H1 (cell line): Measurements from ENCODE around the gene RSU1. TPM values are rescaled to one million over a fixed set of nuclear protein-coding genes. Genes with fewer than 3 reads are reported as not detected.

ENCODE experiments used
- CTCF ChIA-PET: fragments of 300-600 bp; sonication (Branson Sonifier 250); formaldehyde crosslinking; loops from one replicate; lab custom pipeline; 2021; ENCODE audit not compliant: partially characterized antibody; lab: Charles Lee
- POLR2A ChIA-PET: fragments of 300-600 bp; sonication (Branson Sonifier 250); formaldehyde crosslinking; loops from one replicate; lab custom pipeline; 2021; ENCODE audit warnings: inconsistent platforms; ENCODE audit not compliant: partially characterized antibody; lab: Charles Lee
- DNase-seq, 2 experiments: peaks; one replicate each; pipeline versions ENCODE4 v3.0.0 to v3.0.0-alpha.2; 2010 to 2022; ENCODE audit warnings: low spot score in 2 of 2, low read depth in 1 of 2, mixed read lengths in 1 of 2
- FAIRE-seq: peaks from 2 replicates; lab custom pipeline; 2011; peaks lifted over from hg19 to GRCh38; lab: Jason Lieb, UNC
- H2AFZ ChIP-seq: 2 replicates; pipeline ENCODE4 v1.8.1; 2012; ENCODE audit warnings: low read length, inconsistent platforms
- H2AK5ac ChIP-seq: 2 replicates; pipeline ENCODE4 v1.6.1; 2013; ENCODE audit warnings: low read depth, low read length
- H2BK120ac ChIP-seq: replicated peaks from 2 replicates; pipeline ENCODE3; 2013; ENCODE audit warnings: low read depth, low read length, inconsistent platforms
- H2BK12ac ChIP-seq: 2 replicates; pipeline ENCODE4 v1.6.1; 2013; ENCODE audit warnings: low read depth, low read length
- H2BK15ac ChIP-seq: 2 replicates; pipeline ENCODE4 v1.6.1; 2013; ENCODE audit warnings: low read length
- H2BK20ac ChIP-seq: 2 replicates; pipeline ENCODE4 v1.6.1; 2013; ENCODE audit warnings: low read length
- H2BK5ac ChIP-seq: 2 replicates; pipeline ENCODE4 v1.6.1; 2013; ENCODE audit warnings: low read depth, low read length
- H3K14ac ChIP-seq: 2 replicates; pipeline ENCODE4 v1.6.1; 2013; ENCODE audit warnings: inconsistent platforms; ENCODE audit not compliant: insufficient read length
- H3K18ac ChIP-seq: 2 replicates; pipeline ENCODE4 v1.6.1; 2013; ENCODE audit warnings: low read length; ENCODE audit errors: extremely low read depth
- H3K23ac ChIP-seq: 2 replicates; pipeline ENCODE4 v1.6.1; 2013; ENCODE audit warnings: inconsistent platforms; ENCODE audit not compliant: insufficient read length
- H3K23me2 ChIP-seq: 2 replicates; pipeline ENCODE4 v1.6.1; 2013; ENCODE audit warnings: low read depth, low read length
- H3K27ac ChIP-seq: 2 replicates; pipeline ENCODE4 v1.6.1; 2011; ENCODE audit warnings: low read depth, low read length, inconsistent platforms
- H3K27me3 ChIP-seq, 4 experiments: replicated peaks in 1 of 4; 1 replicate in 1 of 4; 2 replicates in 3 of 4; pipeline versions ENCODE4 v1.6.1 to v1.8.1; 2011 to 2013; ENCODE audit warnings: low read length in 3 of 4, mild to moderate bottlenecking in 3 of 4, inconsistent platforms in 2 of 4, mixed read lengths in 2 of 4, moderate library complexity in 1 of 4; ENCODE audit not compliant: control insufficient read depth in 3 of 4, insufficient read depth in 3 of 4; ENCODE audit errors: extremely low read depth in 1 of 4
- H3K36me3 ChIP-seq, 4 experiments: 2 replicates each; pipeline versions ENCODE4 v1.6.1 to v1.8.1; 2011 to 2013; ENCODE audit warnings: mild to moderate bottlenecking in 4 of 4, low read length in 3 of 4, moderate library complexity in 2 of 4, control low read depth in 1 of 4, inconsistent platforms in 1 of 4; ENCODE audit not compliant: insufficient read depth in 4 of 4, control insufficient read depth in 2 of 4
- H3K4ac ChIP-seq: replicated peaks from 2 replicates; pipeline ENCODE3; 2013; ENCODE audit warnings: low read length, low read depth, mixed read lengths, inconsistent platforms; ENCODE audit not compliant: insufficient read length
- H3K4me1 ChIP-seq, 4 experiments: replicated peaks in 1 of 4; 1 replicate in 1 of 4; 2 replicates in 3 of 4; pipeline versions ENCODE4 v1.6.1 to v1.8.1; 2011 to 2013; ENCODE audit warnings: low read length in 3 of 4, inconsistent platforms in 2 of 4, mixed read lengths in 1 of 4; ENCODE audit not compliant: insufficient read depth in 4 of 4, control insufficient read depth in 3 of 4
- H3K4me2 ChIP-seq, 2 experiments: 2 replicates each; pipeline versions ENCODE4 v1.6.1 to v1.8.1; 2011 to 2013; ENCODE audit warnings: low read depth in 2 of 2, low read length in 2 of 2, control low read depth in 1 of 2, inconsistent platforms in 1 of 2, mild to moderate bottlenecking in 1 of 2; ENCODE audit not compliant: insufficient read depth in 1 of 2
- H3K4me3 ChIP-seq, 4 experiments: fragments of 200-600, 300-600 bp in 1 of 4; sonication (generic), shearing (Covaris generic), sonication (Bioruptor Twin) in 1 of 4; 2 replicates each; pipeline versions ENCODE4 v1.5.1 to v1.8.1; 2011 to 2016; ENCODE audit warnings: low read length in 4 of 4, low read depth in 3 of 4, control low read depth in 2 of 4, inconsistent platforms in 2 of 4, mild to moderate bottlenecking in 2 of 4, mixed read lengths in 1 of 4, moderate library complexity in 1 of 4; ENCODE audit not compliant: insufficient read depth in 2 of 4; ENCODE audit errors: extremely low read depth in 1 of 4
- H3K56ac ChIP-seq: replicated peaks from 2 replicates; pipeline ENCODE3; 2013; ENCODE audit warnings: low read depth, mild to moderate bottlenecking, mixed read lengths, low read length, inconsistent platforms; ENCODE audit not compliant: insufficient read length
- H3K79me1 ChIP-seq: 2 replicates; pipeline ENCODE4 v1.6.1; 2013; ENCODE audit warnings: low read depth, low read length, control low read depth
- H3K79me2 ChIP-seq, 2 experiments: 2 replicates each; pipeline versions ENCODE4 v1.6.1 to v1.8.1; 2012 to 2013; ENCODE audit warnings: low read length in 2 of 2, mild to moderate bottlenecking in 2 of 2, inconsistent platforms in 1 of 2; ENCODE audit not compliant: insufficient read depth in 2 of 2, control insufficient read depth in 1 of 2
- H3K9ac ChIP-seq, 4 experiments: replicated peaks in 1 of 4; 1 replicate in 1 of 4; 2 replicates in 3 of 4; pipeline versions ENCODE4 v1.6.1 to v1.8.1; 2011 to 2013; ENCODE audit warnings: low read depth in 3 of 4, low read length in 3 of 4, control low read depth in 2 of 4, mild to moderate bottlenecking in 2 of 4, moderate library complexity in 2 of 4, inconsistent platforms in 1 of 4; ENCODE audit errors: extremely low read depth in 1 of 4
- H3K9me3 ChIP-seq, 2 experiments: 2 replicates each; pipeline versions ENCODE4 v1.6.1 to v1.8.1; 2012 to 2013; ENCODE audit warnings: mild to moderate bottlenecking in 2 of 2, moderate library complexity in 2 of 2, control low read depth in 1 of 2, inconsistent platforms in 1 of 2, low read depth in 1 of 2, low read length in 1 of 2, mixed read lengths in 1 of 2; ENCODE audit not compliant: insufficient read depth in 2 of 2
- H4K20me1 ChIP-seq, 2 experiments: replicated peaks in 1 of 2; 2 replicates each; pipeline versions ENCODE3 to v1.8.1; 2011 to 2013; ENCODE audit warnings: inconsistent platforms in 2 of 2, low read length in 2 of 2, mild to moderate bottlenecking in 1 of 2; ENCODE audit not compliant: insufficient read depth in 2 of 2, control insufficient read depth in 1 of 2
- H4K5ac ChIP-seq: 2 replicates; pipeline ENCODE4 v1.6.1; 2013; ENCODE audit warnings: low read length, low read depth, mixed read lengths, inconsistent platforms; ENCODE audit not compliant: insufficient read length
- H4K8ac ChIP-seq: 2 replicates; pipeline ENCODE4 v1.8.0; 2013; ENCODE audit warnings: mild to moderate bottlenecking, moderate library complexity, low read length, inconsistent platforms; ENCODE audit not compliant: insufficient read depth; ENCODE audit errors: extremely low read depth
- H4K91ac ChIP-seq: replicated peaks from 2 replicates; pipeline ENCODE3; 2013; ENCODE audit warnings: low read length, mixed read lengths, inconsistent platforms; ENCODE audit not compliant: insufficient read length
- CREB1 ChIP-seq: IDR thresholded peaks from 2 replicates; pipeline ENCODE4 v1.6.1; 2012; ENCODE audit warnings: inconsistent platforms
- CTBP2 ChIP-seq: IDR thresholded peaks from 2 replicates; pipeline ENCODE4 v1.7.0; 2011; ENCODE audit warnings: borderline replicate concordance, mild to moderate bottlenecking, moderate library complexity, mixed read lengths, low read length; ENCODE audit not compliant: insufficient read depth, insufficient read length
- EZH2 ChIP-seq: fragments of 200-600 bp; sonication (generic); IDR thresholded peaks from 2 replicates; pipeline ENCODE4 v1.7.1; 2012; ENCODE audit warnings: low read depth, mild to moderate bottlenecking, moderate library complexity, low read length, inconsistent platforms; ENCODE audit not compliant: severe bottlenecking
- FOSL1 ChIP-seq: IDR thresholded peaks from 2 replicates; pipeline ENCODE4 v1.6.1; 2011; ENCODE audit warnings: mild to moderate bottlenecking, low read depth, low read length, moderate library complexity; ENCODE audit not compliant: insufficient read depth
- GTF2F1 ChIP-seq: IDR thresholded peaks from 2 replicates; pipeline ENCODE4 v1.6.1; 2012; ENCODE audit warnings: low read depth, low read length, improper control_type of control experiment, borderline replicate concordance
- POLR2AphosphoS5 ChIP-seq: IDR thresholded peaks from 2 replicates; pipeline ENCODE4 v1.6.1; 2011; ENCODE audit warnings: low read depth, low read length
- RBBP5 ChIP-seq: IDR thresholded peaks from 2 replicates; pipeline ENCODE4 v1.7.1; 2012; ENCODE audit warnings: low read depth, mild to moderate bottlenecking, inconsistent platforms, low read length, moderate library complexity, borderline replicate concordance
- RXRA ChIP-seq: IDR thresholded peaks from 2 replicates; pipeline ENCODE4 v1.6.1; 2011; ENCODE audit warnings: low read depth, mild to moderate bottlenecking, low read length, moderate library complexity; ENCODE audit not compliant: insufficient read depth
- SIRT6 ChIP-seq: IDR thresholded peaks from one replicate; pipeline ENCODE4 v1.7.1; 2012; ENCODE audit warnings: low read length, inconsistent platforms
- SP2 ChIP-seq: IDR thresholded peaks from 2 replicates; pipeline ENCODE4 v1.6.1; 2012; ENCODE audit warnings: mild to moderate bottlenecking, low read length, inconsistent platforms
- SUZ12 ChIP-seq: fragments of 200-600 bp; sonication (generic); IDR thresholded peaks from 2 replicates; pipeline ENCODE4 v1.6.1; 2012; ENCODE audit warnings: mild to moderate bottlenecking, inconsistent platforms, low read length, moderate library complexity, mixed read lengths
- TAF1 ChIP-seq: IDR thresholded peaks from 2 replicates; pipeline ENCODE4 v1.6.1; 2011; ENCODE audit warnings: mild to moderate bottlenecking, low read depth, low read length
- WGBS, 2 experiments: shearing (Covaris generic) in 1 of 2; methylation state at CpG; one replicate each; pipeline versions ENCODE4 v1.1.6 to v1.1.7; 2013 to 2015; ENCODE audit warnings: low lambda C conversion rate in 2 of 2, mixed read lengths in 2 of 2, inconsistent platforms in 1 of 2, low coverage in 1 of 2, missing lambda C conversion rate in 1 of 2; ENCODE audit not compliant: insufficient replicate concordance in 2 of 2, insufficient coverage in 1 of 2, insufficient read length in 1 of 2; ENCODE audit errors: extremely low coverage in 1 of 2, missing lambda C conversion rate in 1 of 2; 5-methylcytosine and 5-hydroxymethylcytosine counted together
- polyA plus RNA-seq, 7 experiments: library from polyadenylated mRNA; depleted of rRNA in 3 of 7; stranded (reverse) in 5 of 7; unstranded in 2 of 7; fragments of >200 nt in 5 of 7; fragments of 200-250 nt in 2 of 7; gene quantifications; 1 replicate in 5 of 7; 2 replicates in 1 of 7; 4 replicates in 1 of 7; pipeline versions ENCODE4 v1.2.1 to v1.2.3, GENCODE V29; 2011 to 2013; ENCODE audit warnings: missing spikeins in 2 of 7, mixed read lengths in 2 of 7
- total RNA-seq: library from RNA; stranded (reverse); fragmentation: NEBNext Ultra II Directional; extraction: Animal tissue kit (Norgen Biotek cat#: 25700); gene quantifications from 2 replicates; pipeline ENCODE4 v1.2.1, GENCODE V29; 2021
- TF ChIP-seq, protein P1 (sequence below): IDR thresholded peaks from 2 replicates; pipeline ENCODE4 v1.6.1; 2012; ENCODE audit warnings: inconsistent platforms
- TF ChIP-seq, protein P2 (sequence below): IDR thresholded peaks from 2 replicates; pipeline ENCODE4 v1.6.1; 2011; ENCODE audit warnings: low read depth, mild to moderate bottlenecking, low read length; ENCODE audit not compliant: insufficient read depth

RSU1 gene
- total and polyA plus RNA-seq, 2 of the 8 experiments (the other 6 are each of a cell fraction or from before 2014, with no cell fraction given): 50.0 to 68.2 TPM

DNA sequence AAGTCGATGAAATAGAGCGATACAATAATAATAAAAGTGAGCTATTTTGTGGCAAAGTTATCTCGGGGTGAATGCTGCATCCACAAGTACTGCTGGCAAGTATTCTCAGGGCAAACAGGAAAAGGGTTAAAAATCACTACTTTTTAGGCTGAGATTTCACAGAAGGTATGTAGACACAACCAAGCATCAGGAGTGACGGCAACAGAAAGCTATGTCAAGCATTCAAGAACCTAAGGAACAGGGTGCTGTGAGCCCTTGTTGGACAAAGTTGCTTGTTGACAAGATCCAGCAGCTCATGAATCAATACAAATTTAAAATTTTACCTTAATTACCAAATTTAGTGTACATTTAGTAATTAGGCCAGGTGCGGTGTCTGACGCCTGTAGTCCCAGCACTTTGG is 254.3 kb downstream of the RSU1 start:
- DNase-seq (no peak), FAIRE-seq (no peak)
- Histone ChIP-seq H3K27me3 (no peaks in the 10 kb centered on the region), H3K4me3 (no peak overlapping the region), H3K23me2 (peaks cover 2% of the 10 kb centered on the region; the same call in 1 of the 2 replicates), H2BK12ac (no peak overlapping the region), H3K79me1 (no peaks in the 10 kb centered on the region), H4K8ac (no peak overlapping the region), H2AFZ (no peak overlapping the region), H2BK5ac (no peak overlapping the region), H3K14ac (no peak overlapping the region), H3K4ac (no peak overlapping the region), H3K23ac (no peak overlapping the region), H3K36me3 (no peaks in the 10 kb centered on the region), H3K9ac (no peak overlapping the region), H3K27ac (no peak overlapping the region), H3K4me2 (no peak overlapping the region), H4K20me1 (no peaks in the 10 kb centered on the region), H2BK20ac (no peak overlapping the region), H3K18ac (no peak overlapping the region), H4K91ac (no peak overlapping the region), H3K56ac (no peak overlapping the region), H3K9me3 (no peaks in the 10 kb centered on the region), H3K79me2 (no peaks in the 10 kb centered on the region), H2BK15ac (no peak overlapping the region), H2AK5ac (no peak overlapping the region), H2BK120ac (no peak overlapping the region), H3K4me1 (0 out of 7 replicates have a peak, but pooled peaks cover 0 to 3% (median under 1%) of the 10 kb centered on the region in 4 experiments), H4K5ac (no peak overlapping the region)
- 89% methylated on average over 6 of the region's 6 CpGs; no CpG with 5 or more reads in 1 of the 2 experiments for WGBS, 2 experiments
- ChIA-PET POLR2A (interaction anchor here (1.1 kb wide), 1 partner anchor 10 kb away, joined by 3 read pairs; no protein-coding TSS in a partner anchor), CTCF (interaction anchor here (0.5 to 1.0 kb wide), 3 partner anchors 14 to 124 kb away, joined by 3 read pairs; no protein-coding TSS in a partner anchor)
- TF ChIP-seq, protein P1, sequence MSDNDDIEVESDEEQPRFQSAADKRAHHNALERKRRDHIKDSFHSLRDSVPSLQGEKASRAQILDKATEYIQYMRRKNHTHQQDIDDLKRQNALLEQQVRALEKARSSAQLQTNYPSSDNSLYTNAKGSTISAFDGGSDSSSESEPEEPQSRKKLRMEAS: no peak
- TF ChIP-seq CTBP2 (no peak), GTF2F1 (no peak), SP2 (no peak), CREB1 (no peak), POLR2AphosphoS5 (no peak), RBBP5 (no peak), EZH2 (no peak), RXRA (no peak), TAF1 (no peak), SUZ12 (no peak), FOSL1 (no peak), SIRT6 (no peak)
- TF ChIP-seq, protein P2, sequence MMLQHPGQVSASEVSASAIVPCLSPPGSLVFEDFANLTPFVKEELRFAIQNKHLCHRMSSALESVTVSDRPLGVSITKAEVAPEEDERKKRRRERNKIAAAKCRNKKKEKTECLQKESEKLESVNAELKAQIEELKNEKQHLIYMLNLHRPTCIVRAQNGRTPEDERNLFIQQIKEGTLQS: no peak
